ENCODE results near the gene CSPG4. TPM values are rescaled to one million over a fixed set of nuclear protein-coding genes. Genes with fewer than 3 reads are reported as not detected.
"Not testable (repeated sequence)": the region's sequence is repeated elsewhere in the genome, so short reads cannot be mapped to it uniquely, and the experiment has no call there.

CSPG4 gene
- total and polyA plus RNA-seq, 2 of the 4 experiments (the other 2 are of a cell fraction), result 12.4 to 28.4 TPM

GRCh38 chr15:75704263-75704615 is 8.4 kb downstream of the CSPG4 start:
- ChIA-PET POLR2A (ENCODE audit: unreplicated experiment) (no interaction called here), CTCF (interaction anchor here (0.8 kb wide), 1 partner anchor 18 kb away, joined by 3 read pairs; no protein-coding TSS in a partner anchor)
- peak overlapping the region; percentile 52 for H4K91ac ChIP-seq (ENCODE audit: insufficient read depth, low read depth, low read length)
- peaks cover 14% of the 10 kb centered on the region for H4K20me1 ChIP-seq (ENCODE audit: insufficient read depth, low read length)
- in situ Hi-C loops (cut with MboI; ENCODE audit: low sequenced_read_pairs), result no loop called here
- peak overlapping the region in 1 of 2 experiments; percentile 33; a peak in 1 of 4 replicates for H4K8ac ChIP-seq (ENCODE audit: low read depth in 2 of 2, low read length in 2 of 2)
- H2AFZ ChIP-seq (replicated peaks; ENCODE audit: low read length, poor library complexity), result no peak overlapping the region
- H3K9me1 ChIP-seq (ENCODE audit: insufficient read depth, low read length), result peaks cover 6% of the 10 kb centered on the region; the same call in 1 of the 2 replicates
- BruUV-seq (replicated peaks), result no TSS peak
- H2BK5ac ChIP-seq (ENCODE audit: low read depth, low read length, poor library complexity, severe bottlenecking), result peak overlapping the region; percentile 37
- 0 out of 2 replicates have a peak, but pooled peaks cover 1% of the 10 kb centered on the region for H3K36me3 ChIP-seq (ENCODE audit: control insufficient read depth, insufficient read depth, low read length)
- no peak overlapping the region; the same call in 1 of the 2 replicates for H3K9ac ChIP-seq (ENCODE audit: low read depth, low read length)
- TF ChIP-seq RAD21 (IDR thresholded peaks at IDR 0.05; ENCODE audit: low read length), result no peak
- no peak overlapping the region for H3K4me3 ChIP-seq (ENCODE audit: insufficient read depth, low read depth, low read length)
- no peak for ATAC-seq (ENCODE audit: low read depth)
- no peaks in the 10 kb centered on the region for H3K27me3 ChIP-seq (ENCODE audit: control insufficient read depth, insufficient read depth, low read length)
- DNase-seq, result no peak
- H2AK9ac ChIP-seq (replicated peaks; ENCODE audit: low read depth, low read length, poor library complexity), result peak overlapping the region; percentile 84
- H2BK15ac ChIP-seq (ENCODE audit: low read depth, low read length), result no peak overlapping the region
- H4K5ac ChIP-seq (ENCODE audit: low read depth, low read length), result no peak overlapping the region
- H3K18ac ChIP-seq (ENCODE audit: low read depth, low read length), result no peak overlapping the region
- H2BK120ac ChIP-seq (ENCODE audit: low read depth, low read length), result peak overlapping the region; percentile 16; the same call in 1 of the 2 replicates
- peak overlapping the region; percentile 56 for H3K4ac ChIP-seq (ENCODE audit: low read depth, low read length)
- no CpG with 5 or more reads among the region's 6 CpGs for WGBS, 2 experiments (ENCODE audit: extremely low coverage in 2 of 2, insufficient read length in 1 of 2)
- no peak overlapping the region for H3K14ac ChIP-seq (replicated peaks; ENCODE audit: low read depth, low read length)
- H3K23ac ChIP-seq (ENCODE audit: low read depth, low read length), result no peak overlapping the region
- no peaks in the 10 kb centered on the region for H3K9me3 ChIP-seq (ENCODE audit: control insufficient read depth, insufficient read depth, low read length)
- 0 out of 2 replicates have a peak overlapping the region, but pooled peaks have one; percentile 59 for H2AK5ac ChIP-seq (ENCODE audit: low read depth, low read length)
- H3K4me2 ChIP-seq (ENCODE audit: low read depth, low read length), result no peak overlapping the region
- no peak overlapping the region for H3K27ac ChIP-seq (ENCODE audit: insufficient read depth, low read length)
- H3K4me1 ChIP-seq (ENCODE audit: control insufficient read depth, insufficient read depth, low read length), result peaks cover 18% of the 10 kb centered on the region
- H3K79me1 ChIP-seq (ENCODE audit: low read depth in 1 of 2, low read length in 2 of 2), result peaks cover 9 to 53% of the 10 kb centered on the region in 2 experiments
- no peak overlapping the region for H2BK20ac ChIP-seq (ENCODE audit: low read depth, low read length)
- no peak overlapping the region for H3K56ac ChIP-seq (ENCODE audit: extremely low read depth, insufficient read depth, low read length)
- dilution Hi-C loops (cut with HindIII; ENCODE audit: low sequenced_read_pairs, unreplicated experiment), result no loop called here
- intact Hi-C loops (cut with micrococcal nuclease), result no loop called here

GRCh38 chr15:75703440-75704262 is 9.0 kb downstream of the CSPG4 start:
- H3K23ac ChIP-seq (ENCODE audit: low read depth, low read length); H3K4me3 ChIP-seq (ENCODE audit: insufficient read depth, low read depth, low read length); dilution Hi-C loops (cut with HindIII; ENCODE audit: low sequenced_read_pairs, unreplicated experiment); H3K9me1 ChIP-seq (ENCODE audit: insufficient read depth, low read length); intact Hi-C loops (cut with micrococcal nuclease); H3K4me2 ChIP-seq (ENCODE audit: low read depth, low read length); BruUV-seq (replicated peaks); DNase-seq; H4K5ac ChIP-seq (ENCODE audit: low read depth, low read length); H3K18ac ChIP-seq (ENCODE audit: low read depth, low read length); H3K36me3 ChIP-seq (ENCODE audit: control insufficient read depth, insufficient read depth, low read length); H2AFZ ChIP-seq (replicated peaks; ENCODE audit: low read length, poor library complexity); POLR2A ChIA-PET (ENCODE audit: unreplicated experiment); H3K56ac ChIP-seq (ENCODE audit: extremely low read depth, insufficient read depth, low read length); CTCF ChIA-PET; H4K20me1 ChIP-seq (ENCODE audit: insufficient read depth, low read length); H3K14ac ChIP-seq (replicated peaks; ENCODE audit: low read depth, low read length); H3K9ac ChIP-seq (ENCODE audit: low read depth, low read length); H3K9me3 ChIP-seq (ENCODE audit: control insufficient read depth, insufficient read depth, low read length); H3K27me3 ChIP-seq (ENCODE audit: control insufficient read depth, insufficient read depth, low read length); H2BK15ac ChIP-seq (ENCODE audit: low read depth, low read length); H3K27ac ChIP-seq (ENCODE audit: insufficient read depth, low read length); in situ Hi-C loops (cut with MboI; ENCODE audit: low sequenced_read_pairs): not testable (repeated sequence)
- Histone ChIP-seq H4K8ac (ENCODE audit: low read depth in 2 of 2, low read length in 2 of 2) (peak overlapping the region in 1 of 2 experiments; percentile 33; a peak in 1 of 4 replicates), H2BK5ac (ENCODE audit: low read depth, low read length, poor library complexity, severe bottlenecking) (peak overlapping the region; percentile 50), H3K79me1 (ENCODE audit: low read depth in 1 of 2, low read length in 2 of 2) (peaks cover 5 to 52% of the 10 kb centered on the region in 2 experiments), H4K91ac (ENCODE audit: insufficient read depth, low read depth, low read length) (peak overlapping the region; percentile 52), H2AK5ac (ENCODE audit: low read depth, low read length) (peak overlapping the region; percentile 64; the same call in 1 of the 2 replicates), H2AK9ac (replicated peaks; ENCODE audit: low read depth, low read length, poor library complexity) (peak overlapping the region; percentile 84), H2BK120ac (ENCODE audit: low read depth, low read length) (peak overlapping the region; percentile 64), H3K4me1 (ENCODE audit: control insufficient read depth, insufficient read depth, low read length) (peaks cover 17% of the 10 kb centered on the region), H2BK20ac (ENCODE audit: low read depth, low read length) (0 out of 2 replicates have a peak overlapping the region, but pooled peaks have one; percentile 35), H3K4ac (ENCODE audit: low read depth, low read length) (peak overlapping the region; percentile 43; the same call in 1 of the 2 replicates)
- ATAC-seq (ENCODE audit: low read depth), result peak; percentile 63
- no CpG with 5 or more reads among the region's 18 CpGs for WGBS, 2 experiments (ENCODE audit: extremely low coverage in 2 of 2, insufficient read length in 1 of 2)

All from IMR-90 (cell line).